Mucosa of descending colon (tissue), 3 donors: ENCODE measurements around the gene ZFAND4. TPM values are rescaled to one million over a fixed set of nuclear protein-coding genes. Genes with fewer than 3 reads are reported as not detected.
"Not testable (repeated sequence)": the region's sequence is repeated elsewhere in the genome, so short reads cannot be mapped to it uniquely, and the experiment has no call there.

ENCODE experiments used
- ATAC-seq: fragments of 200-7000 bp; cut with Tn5 transposase; one replicate; pipeline ENCODE4 v1.9.1; 2020; ENCODE audit warnings: mild to moderate bottlenecking, moderate library complexity
- DNase-seq, 3 donors: peaks; one replicate each; pipeline ENCODE4 v3.0.0-alpha.2; 2020
- H3K36me3 ChIP-seq: fragments of 200-600 bp; one replicate; pipeline ENCODE4 v1.8.0; 2021; ENCODE audit warnings: low read depth, mild to moderate bottlenecking
- H3K4me1 ChIP-seq: fragments of 200-600 bp; one replicate; pipeline ENCODE4 v1.8.0; 2021; ENCODE audit warnings: low read depth, mild to moderate bottlenecking
- H3K4me3 ChIP-seq: fragments of 200-600 bp; one replicate; pipeline ENCODE4 v1.8.0; 2021; ENCODE audit warnings: mild to moderate bottlenecking
- H3K9me3 ChIP-seq: fragments of 200-600 bp; one replicate; pipeline ENCODE4 v1.8.0; 2021; ENCODE audit warnings: mild to moderate bottlenecking
- CTCF ChIP-seq: fragments of 200-600 bp; IDR thresholded peaks from one replicate; pipeline ENCODE4 v1.8.0; 2022; ENCODE audit warnings: antibody characterized with exemption, mild to moderate bottlenecking
- intact Hi-C, 2 donors: fragments of 100-400 bp; cut with DNase I in 1 of 2; cut with micrococcal nuclease in 1 of 2; formaldehyde crosslinking; loops; one replicate each; pipeline versions ENCODE4 v1.11.0 to v1.11.1; 2022; cut with DNase I, micrococcal nuclease
- total RNA-seq, 3 donors: library from RNA; stranded (reverse); fragmentation: NEBNext Ultra II Directional in 2 of 3; extraction: Animal tissue kit (Norgen Biotek cat#: 25700) in 2 of 3; gene quantifications; one replicate each; pipeline versions ENCODE4 v1.2.1 to v1.2.4, GENCODE V29; 2021 to 2023
- donor health status: DM: no; HTN: no; CAD: no; lungs with moderate emphysema.
- donor health status: DM: no; HTN: no; CAD: no.
- donor health status: DM: no; HTN: yes; CAD: no.

ZFAND4 gene
- total RNA-seq, 3 donors from 2014 or later: 15.5 to 22.1 (median 21.5) TPM

GRCh38 chr10:45612741-45613140 is 59.8 kb downstream of the ZFAND4 start:
- intact Hi-C loops: no loop called here
- H3K36me3 ChIP-seq: no peaks in the 10 kb centered on the region
- no peak for DNase-seq

GRCh38 chr10:45608052-45608451 is 64.5 kb downstream of the ZFAND4 start:
- H3K9me3 ChIP-seq: no peaks in the 10 kb centered on the region
- intact Hi-C loops: no loop called here
- DNase-seq: no peak
- ATAC-seq: no peak
- TF ChIP-seq CTCF: no peak
- H3K4me3 ChIP-seq: no peak overlapping the region
- H3K36me3 ChIP-seq: no peaks in the 10 kb centered on the region
- H3K4me1 ChIP-seq: no peaks in the 10 kb centered on the region

More at GRCh38 chr10:45612741-45613140, 59.8 kb downstream of the ZFAND4 start:
- no peak for TF ChIP-seq CTCF
- no peak overlapping the region for H3K4me3 ChIP-seq
- no peak for ATAC-seq
- H3K9me3 ChIP-seq: no peaks in the 10 kb centered on the region
- H3K4me1 ChIP-seq: no peaks in the 10 kb centered on the region

GRCh38 chr10:45607276-45607675 is 65.3 kb downstream of the ZFAND4 start:
- DNase-seq: no peak
- intact Hi-C loops: no loop called here
- TF ChIP-seq CTCF: no peak
- Histone ChIP-seq H3K9me3 (no peaks in the 10 kb centered on the region), H3K4me3 (no peak overlapping the region), H3K36me3 (no peaks in the 10 kb centered on the region), H3K4me1 (no peaks in the 10 kb centered on the region)
- no peak for ATAC-seq

- Histone ChIP-seq H3K9me3 (no peaks in the 10 kb centered on the region), H3K4me3 (no peak overlapping the region), H3K36me3 (no peaks in the 10 kb centered on the region), H3K4me1 (peaks cover 4% of the 10 kb centered on the region)
- DNase-seq (no peak), ATAC-seq (no peak)
- intact Hi-C loops: no loop called here
- no peak for TF ChIP-seq CTCF
Observed at GRCh38 chr10:45602836-45603235, 69.7 kb downstream of the ZFAND4 start.

GRCh38 chr10:45602082-45602730 is 70.4 kb downstream of the ZFAND4 start:
- no peaks in the 10 kb centered on the region for H3K36me3 ChIP-seq
- no peak for ATAC-seq
- TF ChIP-seq CTCF: no peak
- intact Hi-C loops: no loop called here
- H3K4me1 ChIP-seq: peaks cover 4% of the 10 kb centered on the region
- no peak overlapping the region for H3K4me3 ChIP-seq
- DNase-seq: no peak
- no peaks in the 10 kb centered on the region for H3K9me3 ChIP-seq

DNA sequence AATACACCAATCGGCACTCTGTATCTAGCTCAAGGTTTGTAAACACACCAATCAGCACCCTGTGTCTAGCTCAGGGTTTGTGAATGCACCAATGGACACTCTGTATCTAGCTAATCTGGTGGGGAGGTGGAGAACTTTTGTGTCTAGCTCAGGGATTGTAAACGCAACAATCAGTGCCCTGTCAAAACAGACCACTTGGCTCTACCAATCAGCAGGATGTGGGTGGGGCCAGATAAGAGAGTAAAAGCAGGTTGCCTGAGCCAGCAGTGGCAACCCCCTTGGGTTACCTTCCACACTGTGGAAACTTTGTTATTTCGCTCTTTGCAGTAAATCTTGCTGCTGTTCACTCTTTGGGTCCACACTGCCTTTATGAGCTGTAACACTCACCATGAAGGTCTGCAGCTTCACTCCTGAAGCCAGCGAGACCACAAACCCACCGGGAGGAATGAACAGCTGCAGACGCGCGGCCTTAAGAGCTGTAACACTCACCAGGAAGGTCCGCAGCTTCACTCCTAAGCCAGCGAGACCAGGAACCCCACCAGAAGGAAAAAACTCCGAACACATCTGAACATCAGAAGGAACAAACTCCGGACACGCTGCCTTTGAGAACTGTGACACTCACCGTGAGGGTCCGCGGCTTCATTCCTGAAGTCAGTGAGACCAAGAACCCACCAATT is 71.2 kb downstream of the ZFAND4 start:
- H3K36me3 ChIP-seq, DNase-seq, intact Hi-C loops, ATAC-seq, H3K9me3 ChIP-seq, H3K4me1 ChIP-seq, H3K4me3 ChIP-seq: not testable (repeated sequence)

DNA sequence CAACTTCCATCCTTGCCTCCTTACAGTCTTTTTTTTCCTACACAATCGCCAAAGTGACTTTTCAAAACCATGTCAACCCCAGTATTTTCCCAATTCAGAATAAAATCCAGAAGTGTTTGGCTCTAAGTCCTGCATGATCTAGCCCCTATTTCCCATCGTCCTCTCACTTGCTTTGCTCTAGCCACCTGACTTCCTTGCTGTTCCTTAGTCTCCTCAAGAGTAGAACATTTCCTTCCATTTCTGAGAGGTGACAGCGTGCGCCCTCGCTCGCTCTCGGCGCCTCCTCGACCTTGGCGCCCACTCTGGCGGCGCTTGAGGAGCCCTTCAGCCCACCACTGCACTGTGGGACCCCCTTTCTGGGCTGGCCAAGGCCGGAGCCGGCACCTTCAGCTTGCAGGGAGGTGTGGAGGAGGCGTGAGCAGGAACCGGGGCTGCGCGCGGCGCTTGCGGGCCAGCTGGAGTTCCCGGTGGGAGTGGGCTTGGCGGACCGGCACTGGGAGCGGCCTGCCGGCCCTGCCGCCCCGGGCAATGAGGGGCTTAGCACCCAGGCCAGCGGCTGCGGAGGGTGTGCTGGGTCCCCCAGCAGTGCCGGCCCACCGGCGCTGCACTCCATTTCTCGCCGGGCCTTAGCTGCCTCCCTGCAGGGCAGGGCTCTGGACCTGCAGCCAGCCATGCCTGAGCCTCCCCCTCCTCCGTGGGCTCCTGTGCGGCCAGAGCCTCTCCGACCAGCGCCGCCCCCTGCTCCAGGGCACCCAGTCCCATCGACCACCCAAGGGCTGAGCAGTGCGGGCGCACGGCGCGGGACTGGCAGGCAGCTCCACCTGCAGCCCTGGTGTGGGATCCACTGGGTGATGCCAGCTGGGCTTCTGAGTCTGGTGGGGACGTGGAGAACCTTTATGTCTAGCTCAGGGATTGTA is 72.0 kb downstream of the ZFAND4 start:
- H3K4me1 ChIP-seq, intact Hi-C loops, H3K36me3 ChIP-seq, H3K4me3 ChIP-seq, H3K9me3 ChIP-seq: not testable (repeated sequence)
- peak; percentile 38 for ATAC-seq
- peak in 2 of 3 donors; percentile 52 to 57 for DNase-seq
